ENCODE measurements around the gene FOXO3.

FOXO3 gene

GRCh38 chr6:108576709-108577108 is 16.0 kb downstream of the FOXO3 start:
- no peak for DNase-seq

DNA sequence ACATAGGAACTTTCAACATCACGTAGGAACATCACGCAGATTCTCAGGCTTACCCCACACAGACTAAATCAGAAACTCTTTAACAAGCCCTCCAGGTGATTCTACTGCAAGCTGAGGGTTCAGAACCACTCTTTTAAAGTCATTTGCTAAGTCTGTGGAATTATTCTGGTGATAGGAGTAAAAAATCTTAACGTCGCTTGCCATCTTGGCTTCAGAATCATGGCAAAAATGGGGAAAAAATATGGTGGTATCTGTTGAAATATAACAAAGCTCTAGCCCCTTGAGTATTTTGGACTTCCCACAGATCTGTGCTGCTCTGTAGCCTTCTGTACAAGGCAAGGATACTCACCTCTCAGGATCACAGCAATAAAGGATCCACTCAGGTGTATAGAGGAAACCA is 17.4 kb downstream of the FOXO3 start:
- DNase-seq = no peak

- DNase-seq = no peak
Measured at GRCh38 chr6:108578595-108579327, 18.0 kb downstream of the FOXO3 start.

- no peak for DNase-seq
Measured at GRCh38 chr6:108579328-108579721, 18.6 kb downstream of the FOXO3 start.

DNA sequence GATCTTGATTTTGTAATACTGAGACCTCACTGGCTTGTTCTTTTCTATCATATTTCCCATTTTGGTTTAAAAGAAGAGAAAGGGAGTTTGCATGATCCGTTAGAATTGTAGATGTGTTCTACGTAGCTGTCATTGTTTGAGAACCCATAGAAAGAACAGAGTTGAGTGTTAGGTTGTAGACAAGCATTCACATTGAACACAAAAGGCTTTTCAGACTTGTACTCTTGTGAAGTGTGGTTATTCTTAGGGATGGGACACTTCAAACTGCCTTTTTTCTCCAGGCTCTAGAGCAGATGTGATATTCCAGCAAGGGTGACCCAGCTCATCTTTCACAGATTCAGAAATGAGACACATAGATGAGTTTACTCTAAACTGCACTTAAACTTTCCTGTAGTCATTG is 19.9 kb downstream of the FOXO3 start:
- DNase-seq = no peak

- no peak for DNase-seq
Measured at GRCh38 chr6:108581237-108581931, 20.7 kb downstream of the FOXO3 start.

GRCh38 chr6:108581932-108582475 is 21.3 kb downstream of the FOXO3 start:
- no peak for DNase-seq

DNA sequence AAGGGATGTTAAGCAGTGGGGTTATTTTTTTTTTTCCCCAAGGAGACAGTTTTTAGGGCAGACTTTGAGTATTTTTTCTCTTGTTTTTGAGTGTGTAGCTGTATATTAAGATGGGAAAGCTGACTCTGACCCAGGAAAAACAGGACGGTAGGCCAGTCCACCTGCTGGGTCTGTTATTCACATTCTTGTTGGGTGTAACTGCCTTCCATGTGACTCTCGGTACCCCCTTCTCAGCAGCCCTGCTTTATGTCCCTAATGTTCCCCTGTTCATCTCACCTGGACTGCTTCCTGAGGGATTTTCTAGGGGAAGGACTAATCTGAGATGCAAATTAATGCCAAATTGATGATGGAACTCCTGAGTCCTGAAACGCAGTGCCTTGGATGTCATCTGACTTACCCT is 21.9 kb downstream of the FOXO3 start:
- no peak for DNase-seq

- no peak for DNase-seq
Measured at GRCh38 chr6:108584323-108584722, 23.6 kb downstream of the FOXO3 start.

DNA sequence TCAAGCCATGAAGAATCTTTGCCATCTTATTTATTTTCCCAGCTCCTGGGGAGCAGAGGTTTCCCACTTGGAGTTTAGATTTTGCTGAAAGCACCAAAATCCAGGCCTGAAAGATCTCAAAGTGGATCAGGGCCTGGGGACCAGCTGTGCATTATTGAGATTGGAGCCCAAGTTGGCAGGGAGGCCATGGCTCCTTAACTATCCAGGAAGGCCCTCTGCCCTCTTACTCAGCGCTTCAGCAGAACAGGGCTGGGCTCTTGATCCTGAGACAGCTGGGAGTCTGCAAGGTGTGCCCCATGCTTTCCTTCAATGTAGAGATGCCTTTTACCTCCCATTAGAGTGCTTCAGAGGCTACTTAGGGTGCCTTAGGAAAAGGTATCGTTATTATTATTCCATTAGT is 24.6 kb downstream of the FOXO3 start:
- DNase-seq = no peak

GRCh38 chr6:108585921-108586536 is 25.3 kb downstream of the FOXO3 start:
- DNase-seq = no peak

GRCh38 chr6:108587258-108588059 is 26.7 kb downstream of the FOXO3 start:
- no peak for DNase-seq

GRCh38 chr6:108588586-108588985 is 27.9 kb downstream of the FOXO3 start:
- DNase-seq = no peak

GRCh38 chr6:108589244-108589791 is 28.6 kb downstream of the FOXO3 start:
- no peak for DNase-seq

DNA sequence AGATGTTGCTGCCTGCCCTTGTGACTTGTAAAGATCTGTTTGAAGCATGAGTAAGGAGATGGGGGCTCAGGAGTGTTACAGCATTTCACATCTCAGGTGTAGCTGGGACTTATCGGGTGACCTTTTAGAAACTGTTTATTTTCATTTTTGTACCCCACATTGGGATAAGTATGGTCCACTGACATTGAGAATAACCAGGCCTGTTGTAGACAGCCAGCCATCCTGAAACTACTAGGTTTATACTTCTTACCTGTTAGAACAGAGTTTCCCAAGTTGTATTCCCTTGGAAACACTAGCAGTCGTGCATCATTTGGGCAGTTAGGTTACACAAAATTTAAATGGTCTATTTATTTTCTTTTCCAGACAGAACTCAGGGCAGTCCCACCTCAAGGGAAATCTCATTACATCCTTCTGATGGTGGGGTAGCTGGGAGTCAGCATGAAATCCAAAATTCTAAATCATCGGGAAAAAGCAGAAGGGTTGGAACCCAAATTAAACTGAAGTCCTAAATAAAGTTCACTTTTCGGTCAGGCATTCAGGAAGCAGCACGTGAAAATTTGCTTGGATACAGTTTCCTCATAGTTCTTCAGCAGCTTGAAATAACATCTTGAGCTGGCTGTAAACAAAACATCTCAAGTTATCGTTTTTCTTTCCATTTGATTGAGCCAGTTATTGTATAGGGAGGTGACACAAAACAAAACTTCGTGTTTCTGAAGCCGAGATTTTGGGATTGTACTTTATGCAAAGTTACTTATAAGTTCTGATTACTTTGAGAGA is 30.5 kb downstream of the FOXO3 start:
- DNase-seq = no peak

DNA sequence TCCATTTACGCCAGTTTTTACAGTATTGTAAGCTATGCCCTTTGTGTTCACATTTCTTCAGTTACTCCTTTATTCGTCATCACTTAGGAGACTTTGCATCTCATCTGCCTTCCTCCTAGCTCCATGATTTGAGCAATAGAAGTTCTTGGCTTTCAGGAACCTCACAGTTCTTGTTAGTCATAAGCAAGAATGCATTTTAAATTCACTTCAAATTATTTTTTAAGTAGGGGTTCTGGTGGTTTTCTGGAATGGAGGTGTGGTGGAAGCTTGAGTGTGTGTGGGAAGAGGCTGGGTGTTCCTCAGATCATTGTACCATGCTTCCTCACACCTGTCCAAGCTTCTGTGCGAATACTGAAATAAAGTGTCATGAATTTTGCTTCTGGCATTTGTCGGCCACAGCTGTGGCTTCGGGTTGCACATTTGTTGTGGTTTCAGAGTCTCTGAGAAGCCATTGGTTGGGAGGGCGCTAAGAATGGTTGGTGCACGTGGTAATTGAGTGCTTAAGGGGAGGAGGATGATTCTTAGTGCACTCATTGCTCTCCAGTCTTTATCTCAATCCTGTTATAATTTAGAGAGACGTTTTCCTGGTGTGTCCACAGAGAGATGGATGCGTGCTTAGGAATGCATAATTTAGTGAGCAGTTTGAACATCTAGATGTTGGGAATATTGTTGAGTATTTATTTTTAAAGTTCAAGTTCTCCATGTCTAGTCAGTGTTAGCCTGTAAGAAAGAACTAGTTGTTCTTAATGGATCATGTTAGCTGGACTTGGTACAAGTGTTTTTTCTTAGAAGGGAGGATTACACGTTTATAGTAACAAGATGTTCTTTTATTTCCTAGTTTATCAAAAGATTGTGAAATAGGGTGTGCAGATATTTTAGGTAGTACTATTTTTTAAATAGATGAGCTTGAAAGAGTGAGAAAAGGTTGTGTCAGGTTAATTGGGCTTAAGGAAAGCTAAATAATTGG is 31.9 kb downstream of the FOXO3 start:
- DNase-seq = peak; percentile 37

DNA sequence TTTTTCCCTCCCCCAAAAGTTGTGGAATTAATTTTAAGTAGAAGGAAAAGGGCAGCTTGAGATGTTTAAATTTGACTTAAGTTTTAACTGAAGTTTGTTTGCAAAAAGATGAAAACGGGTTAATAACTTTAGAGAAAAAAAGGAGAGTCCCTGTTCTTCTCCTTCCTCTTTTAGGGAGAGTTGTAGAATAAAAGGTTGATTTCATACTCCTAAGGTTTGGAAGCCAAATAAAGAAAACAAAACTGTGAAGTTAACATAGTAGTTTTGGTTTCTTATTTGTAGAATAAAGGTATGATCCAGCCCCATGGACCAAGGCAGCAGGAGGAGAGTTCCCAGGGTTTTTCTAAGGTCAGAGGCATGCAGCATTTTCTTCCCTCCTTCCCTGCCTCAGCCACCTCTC is 33.4 kb downstream of the FOXO3 start:
- no peak for DNase-seq

- no peak for DNase-seq
Measured at GRCh38 chr6:108594640-108595039, 33.9 kb downstream of the FOXO3 start.

DNA sequence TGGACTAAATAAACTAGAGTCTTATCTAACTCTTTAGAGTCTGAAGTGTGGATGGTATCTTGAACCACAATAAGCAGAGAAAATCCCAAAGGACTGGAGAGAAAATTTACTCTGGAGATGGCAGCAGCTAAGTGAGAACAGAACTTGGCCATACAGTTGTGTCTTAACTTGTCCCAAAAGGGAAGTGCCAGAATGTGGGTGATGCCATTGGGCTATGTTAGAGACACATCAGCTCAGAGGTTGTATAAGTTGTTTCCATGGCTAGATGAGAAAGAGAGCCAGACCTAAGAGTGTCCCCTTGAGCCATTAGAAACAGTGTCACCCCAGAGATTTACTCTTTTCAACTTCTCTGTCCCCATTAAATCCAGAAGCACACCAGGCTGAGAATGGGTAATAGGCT is 36.2 kb downstream of the FOXO3 start:
- DNase-seq = no peak

DNA sequence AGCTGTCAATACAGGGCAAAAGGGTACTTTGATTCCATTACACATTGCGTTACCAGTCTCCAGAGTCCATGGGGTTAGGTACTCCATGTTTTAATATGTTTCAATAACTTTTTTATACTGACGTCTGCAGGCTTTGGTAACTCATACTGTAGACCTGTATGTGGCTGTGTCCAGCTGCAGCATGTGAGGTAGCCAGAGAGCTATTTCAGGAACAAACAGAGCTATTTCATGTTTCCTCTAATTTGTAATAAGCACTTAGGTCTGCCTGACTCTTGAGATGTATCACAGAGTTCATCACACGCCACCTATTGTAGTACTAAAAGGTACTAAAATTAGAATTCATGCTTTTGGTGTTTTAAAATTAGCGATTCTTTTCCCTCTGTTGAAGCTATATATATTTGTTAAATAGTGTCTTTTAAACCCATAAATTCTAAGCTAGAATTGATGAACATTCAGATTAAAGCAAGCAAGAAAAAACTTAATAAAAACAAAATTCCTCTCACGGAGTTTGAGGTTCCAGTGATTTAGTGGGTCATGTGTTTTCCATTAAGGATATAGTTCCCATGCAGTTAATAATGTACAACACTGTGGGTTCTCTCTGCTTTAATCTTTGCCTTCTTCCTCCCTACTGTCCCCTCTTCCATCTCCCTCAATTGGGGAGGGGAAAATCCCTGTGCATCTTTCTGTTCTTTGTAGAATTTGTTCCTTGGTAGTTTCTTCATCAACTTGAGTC is 37.0 kb downstream of the FOXO3 start:
- DNase-seq = no peak

All from T-helper 9 cell (primary cell).